ENCODE results near the gene LRBA.

The LRBA gene

DNA sequence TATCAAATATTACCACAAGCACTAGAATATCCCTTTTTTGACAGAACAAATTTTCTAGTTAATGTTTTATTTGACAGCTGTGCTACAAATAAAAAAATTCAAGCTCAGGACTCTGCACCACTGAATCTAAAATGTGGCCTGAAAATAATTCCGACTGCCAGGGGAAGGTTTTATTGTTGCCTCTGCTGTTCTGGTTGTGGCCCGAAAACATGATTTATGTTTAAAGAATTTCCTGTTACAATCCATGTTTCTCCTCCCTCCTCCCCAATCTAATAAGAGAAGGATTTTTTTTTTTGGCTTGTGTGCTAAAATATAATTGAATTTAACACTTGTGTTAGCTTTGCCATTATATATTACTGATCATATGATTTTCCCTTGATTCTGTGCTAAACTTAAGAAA is 709.1 kb downstream of the LRBA start:
- DNase-seq: no peak

DNA sequence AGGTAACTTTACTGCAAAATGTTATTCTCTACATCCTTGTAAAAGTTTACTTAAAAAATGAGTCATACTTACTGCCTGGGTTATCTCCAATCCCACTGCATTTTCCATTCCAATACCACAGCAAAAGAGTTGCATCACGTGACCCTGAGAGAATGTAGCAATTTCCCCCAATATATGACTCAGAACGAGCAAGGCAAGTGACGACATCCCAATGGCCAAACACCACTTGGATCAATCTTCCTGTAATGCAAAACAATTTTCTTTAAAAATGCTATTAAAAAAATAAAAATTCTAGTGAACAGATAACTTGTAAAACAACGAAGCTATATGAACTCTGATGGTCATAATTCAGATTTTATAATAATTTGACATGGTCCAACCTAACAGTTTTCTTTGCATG is 712.5 kb downstream of the LRBA start:
- peak; percentile 58 for DNase-seq

DNA sequence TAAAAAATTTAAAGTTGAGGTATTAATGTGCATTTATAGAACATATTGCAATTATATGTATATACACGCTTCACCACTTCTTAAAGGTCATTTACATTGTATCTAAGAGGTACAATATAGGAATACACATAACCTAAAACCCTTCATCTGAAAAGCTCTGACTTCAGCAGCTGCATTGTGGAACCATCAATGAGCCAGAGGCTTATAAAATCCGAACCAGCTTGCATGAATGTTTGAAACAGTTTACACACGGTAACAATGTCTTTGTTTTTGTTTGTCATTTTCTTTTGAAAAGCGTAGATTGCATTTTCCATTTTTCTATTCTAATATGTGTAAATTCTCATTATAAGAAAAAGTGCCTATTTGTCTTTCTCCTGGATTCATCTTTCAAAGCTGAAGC is 715.3 kb downstream of the LRBA start:
- DNase-seq: no peak

DNA sequence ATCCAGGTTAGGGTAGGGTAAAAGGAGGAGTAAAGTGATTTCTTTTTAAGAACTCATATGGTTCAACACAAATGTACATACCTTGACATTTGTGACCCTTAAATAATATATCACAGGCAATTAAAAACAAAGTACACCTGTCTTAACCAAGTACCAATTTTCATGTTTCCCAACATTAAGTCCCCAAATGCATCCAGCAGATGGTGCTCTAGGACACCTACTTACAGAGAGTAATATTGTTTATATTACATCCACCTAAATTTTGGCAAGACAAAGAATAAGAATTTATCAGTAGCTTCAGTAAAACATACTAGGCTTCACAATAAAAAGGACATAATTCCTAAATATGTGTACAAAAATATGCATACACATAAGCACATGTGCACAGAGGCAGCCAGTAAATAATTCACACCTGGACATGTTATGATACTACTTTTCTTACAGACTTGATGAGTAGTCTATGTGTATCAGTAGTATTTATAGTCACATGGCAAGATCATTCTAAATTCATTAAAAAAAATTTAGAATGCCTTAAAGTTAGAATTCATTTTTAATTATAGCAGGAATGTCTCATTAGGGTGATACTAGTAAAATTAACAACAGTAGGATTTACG is 717.1 kb downstream of the LRBA start:
- peak; percentile 33 for DNase-seq

DNA sequence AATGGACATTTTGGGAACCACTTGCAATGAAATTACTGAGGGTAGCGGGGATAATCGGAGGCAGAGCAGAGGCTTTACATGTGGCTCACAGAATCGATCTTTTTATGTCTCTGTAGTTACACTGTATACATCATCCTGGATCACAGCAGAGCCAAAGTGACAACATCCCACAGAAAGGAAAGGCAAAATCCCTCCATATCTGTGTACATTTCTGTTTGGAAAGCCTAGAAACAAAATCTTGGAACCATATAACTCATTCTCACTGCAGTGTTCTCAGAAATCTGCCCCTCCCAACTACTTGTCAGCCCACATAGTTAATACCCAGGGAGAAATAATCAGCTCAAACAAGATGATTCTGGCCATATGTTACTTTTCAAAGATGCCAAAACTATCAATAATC is 725.2 kb downstream of the LRBA start:
- no peak for DNase-seq

DNA sequence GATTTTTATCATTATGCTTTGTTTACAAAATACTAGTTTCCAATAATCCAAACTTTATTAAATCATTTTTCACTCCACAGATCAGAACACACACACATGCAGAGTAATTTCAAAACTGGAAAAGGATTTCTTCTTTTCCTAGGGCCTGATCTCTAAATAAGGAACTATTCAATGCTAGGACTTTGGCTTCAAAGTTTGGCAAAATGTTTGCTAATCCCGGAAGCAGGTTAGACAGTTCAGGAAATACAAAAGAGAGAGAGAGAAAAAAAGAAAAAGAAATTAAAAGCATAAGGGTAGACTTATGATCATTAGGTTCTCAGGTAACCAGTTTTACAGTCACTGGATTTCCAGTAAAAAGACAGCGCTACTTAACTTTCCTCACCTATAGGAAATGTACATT is 725.9 kb downstream of the LRBA start:
- DNase-seq: no peak

DNA sequence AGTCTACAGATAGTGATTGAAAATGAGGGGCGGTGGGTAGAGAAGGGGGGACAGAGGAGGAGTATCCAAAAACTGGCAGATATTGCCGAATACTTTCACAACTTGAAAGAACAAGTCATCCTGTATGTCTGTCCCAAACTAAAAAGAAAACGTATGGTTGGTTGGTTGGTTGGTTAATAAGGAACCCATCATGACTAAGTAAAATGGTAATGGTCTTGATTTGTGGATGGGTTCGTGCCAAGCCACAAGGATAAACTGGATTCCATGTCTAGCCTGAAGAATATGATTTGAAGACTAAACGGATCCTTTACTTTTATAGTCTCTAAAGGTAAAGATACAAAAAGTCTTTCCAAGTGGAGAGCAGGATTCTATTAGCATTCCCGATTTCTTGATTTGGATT is 728.4 kb downstream of the LRBA start:
- no peak for DNase-seq

DNA sequence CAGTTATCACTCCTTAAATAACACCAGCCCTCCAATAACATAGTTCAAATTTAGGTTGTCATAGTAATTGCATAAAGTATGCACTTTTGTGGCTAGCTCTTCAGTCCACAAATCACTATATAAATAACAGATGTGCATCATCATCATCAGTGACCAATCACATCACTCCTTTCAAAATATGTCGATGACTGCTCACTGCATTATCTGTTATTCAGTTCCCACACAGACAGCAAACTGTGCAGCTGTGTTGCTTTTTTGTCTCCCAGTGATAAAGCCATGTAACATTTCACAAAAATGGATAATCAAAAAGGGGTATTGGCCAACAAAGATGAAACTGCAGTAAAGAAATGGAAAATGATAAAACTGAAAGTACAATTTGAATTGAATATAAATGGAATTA is 731.4 kb downstream of the LRBA start:
- DNase-seq: no peak

DNA sequence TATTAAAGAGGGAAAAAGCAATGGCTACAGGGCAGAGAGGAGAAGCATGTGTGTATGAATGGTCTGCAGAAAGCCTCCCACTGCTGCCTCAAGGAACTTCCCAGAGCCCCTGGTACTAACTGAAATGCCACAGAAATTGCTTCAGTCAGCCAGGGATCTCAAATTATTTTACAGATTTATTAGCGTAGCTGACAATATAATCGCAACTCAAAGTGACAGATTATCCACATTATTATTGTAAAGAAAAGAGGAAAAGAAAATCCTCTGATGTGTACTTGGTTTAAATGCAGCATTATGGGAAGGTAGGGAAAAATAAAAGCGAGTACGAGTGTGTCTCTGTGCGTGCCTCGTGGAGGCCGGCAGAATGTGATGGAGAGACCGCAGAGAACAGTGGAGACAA is 734.1 kb downstream of the LRBA start:
- no peak for DNase-seq

DNA sequence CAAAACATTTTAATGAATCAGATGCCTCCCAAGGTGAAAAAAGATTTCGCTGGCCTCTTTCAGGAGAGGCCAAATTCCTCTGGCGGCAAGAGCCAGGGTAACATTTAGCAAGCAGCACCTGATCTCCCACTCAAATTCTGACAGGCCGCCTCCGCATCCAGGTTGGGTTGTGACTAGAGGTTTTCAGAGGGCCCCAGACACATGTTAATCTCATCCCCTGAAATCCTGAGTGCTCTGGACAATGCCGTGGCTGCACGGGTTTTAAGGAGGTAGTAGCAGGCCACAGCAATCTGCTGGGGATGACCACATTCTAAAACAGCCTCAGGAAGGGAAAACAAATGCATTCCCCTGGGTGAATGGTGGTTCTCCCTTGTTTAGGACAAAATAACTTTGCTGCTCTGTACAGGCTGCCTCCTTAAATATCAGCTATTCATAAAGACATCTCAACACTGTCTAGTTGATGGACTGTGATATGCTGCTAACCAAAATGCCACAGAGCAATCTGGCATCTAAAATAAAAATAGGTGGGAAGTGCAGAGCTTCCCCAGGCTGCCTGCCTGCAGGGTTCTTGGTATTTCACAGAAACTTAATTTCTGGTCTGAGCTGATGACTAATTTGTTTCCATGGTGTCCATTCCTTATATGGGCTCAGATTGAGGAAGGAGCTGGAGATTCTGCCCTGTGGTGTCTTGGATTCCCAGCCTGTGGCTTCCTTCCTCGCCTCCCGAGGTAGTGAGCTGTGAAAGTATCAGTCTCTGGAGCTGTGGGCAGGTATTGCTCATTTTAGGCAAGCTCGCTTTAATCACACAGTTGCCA is 734.8 kb downstream of the LRBA start:
- no peak for DNase-seq

DNA sequence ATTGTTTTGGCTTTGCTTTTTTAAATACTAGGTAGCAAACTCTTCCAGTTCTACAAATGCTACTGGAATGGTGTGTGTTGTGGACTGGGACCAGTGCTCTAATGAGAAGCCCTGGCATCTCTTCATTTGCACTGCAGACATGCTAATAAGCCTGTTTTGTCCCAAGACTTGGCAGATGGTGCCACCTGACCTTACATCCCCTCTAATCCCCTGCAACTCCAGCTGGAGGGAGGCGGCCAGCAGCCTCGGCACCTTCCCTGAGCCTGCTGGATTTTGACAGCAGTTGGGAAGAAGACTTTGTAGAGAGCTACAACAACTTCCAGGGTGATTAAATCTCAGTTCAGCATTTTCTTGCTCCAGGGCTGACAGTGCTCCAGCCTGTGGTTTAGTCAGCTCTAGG is 736.9 kb downstream of the LRBA start:
- no peak for DNase-seq

DNA sequence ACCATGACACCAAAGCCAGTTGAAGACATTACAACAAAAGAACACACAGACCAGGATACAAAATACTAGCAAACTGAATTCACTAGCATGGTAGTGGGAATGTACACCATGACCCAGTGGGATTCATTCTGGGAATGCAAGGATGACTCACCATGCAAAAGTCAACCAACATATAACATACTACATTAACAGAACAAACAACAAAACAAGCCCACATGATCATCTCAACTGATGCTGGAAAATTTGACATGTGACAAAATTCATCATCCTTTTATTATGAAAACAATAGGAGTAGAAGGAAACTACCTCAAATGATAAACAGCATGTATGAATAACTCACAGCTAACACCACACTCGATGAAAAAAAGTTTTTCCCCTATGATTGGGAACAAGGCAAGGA is 746.6 kb downstream of the LRBA start:
- DNase-seq: no peak

DNA sequence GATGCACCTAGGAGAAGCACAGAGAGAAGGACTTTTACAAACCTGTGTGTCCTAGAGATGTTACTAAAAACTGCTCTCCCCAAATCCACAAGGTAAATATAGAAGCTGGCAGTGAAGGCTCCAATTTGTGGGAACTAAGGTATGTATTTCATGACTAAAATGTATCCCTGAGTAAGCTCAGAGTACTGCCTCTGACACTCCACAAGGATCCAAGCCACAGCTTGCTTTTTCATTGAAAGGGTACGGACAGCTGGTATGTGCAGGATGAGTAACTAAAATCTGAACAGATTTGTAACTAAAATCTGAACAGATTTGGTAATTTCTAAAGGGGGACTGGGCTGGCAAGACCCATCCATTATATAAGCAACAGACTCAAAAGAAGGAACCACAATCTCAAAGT is 749.3 kb downstream of the LRBA start:
- no peak for DNase-seq

DNA sequence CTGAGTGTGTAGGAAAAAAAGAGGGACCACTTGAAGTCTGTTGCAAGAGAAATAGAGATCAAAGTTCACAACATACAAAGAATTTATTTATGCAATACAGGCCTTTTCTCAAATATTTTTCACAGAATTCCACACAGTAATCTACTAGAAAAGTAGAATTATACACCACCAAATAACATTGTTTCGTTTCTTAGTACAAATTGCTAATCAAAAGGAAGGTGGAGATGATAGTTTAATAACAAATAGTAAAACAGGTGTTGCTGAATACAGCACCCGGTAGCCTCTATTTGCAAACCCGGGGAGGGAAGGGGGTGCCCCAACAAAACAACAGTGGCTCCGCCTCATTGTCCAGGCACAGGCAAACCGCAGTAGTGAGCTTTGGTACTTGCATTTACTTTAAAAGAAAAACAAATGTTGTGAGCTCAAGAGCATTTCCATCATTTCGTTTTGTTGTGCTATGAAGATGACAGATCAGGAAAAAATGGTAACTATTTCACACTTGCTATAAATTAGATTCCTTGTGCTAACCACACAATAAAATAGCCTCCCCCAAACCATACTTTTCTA is 750.4 kb downstream of the LRBA start:
- DNase-seq: no peak

DNA sequence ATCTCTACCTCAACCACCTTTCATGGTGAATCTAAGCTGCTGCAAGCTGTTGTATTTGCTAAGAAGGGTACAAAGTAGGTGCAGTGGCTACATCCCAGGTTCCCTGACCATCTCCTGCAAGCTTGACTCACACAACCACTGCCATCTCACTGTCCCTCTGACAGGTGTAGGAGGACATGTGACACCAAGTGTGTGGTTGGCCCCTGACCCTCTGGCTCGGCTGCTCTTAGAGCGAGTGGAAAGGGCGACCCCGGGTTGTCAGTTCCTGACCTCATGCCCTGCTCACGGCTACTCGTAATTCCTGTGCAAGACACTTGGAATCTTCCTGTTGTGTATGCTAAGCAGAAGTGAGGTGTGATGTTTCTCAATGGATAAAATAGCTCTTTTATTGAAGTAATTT is 752.5 kb downstream of the LRBA start:
- DNase-seq: no peak

DNA sequence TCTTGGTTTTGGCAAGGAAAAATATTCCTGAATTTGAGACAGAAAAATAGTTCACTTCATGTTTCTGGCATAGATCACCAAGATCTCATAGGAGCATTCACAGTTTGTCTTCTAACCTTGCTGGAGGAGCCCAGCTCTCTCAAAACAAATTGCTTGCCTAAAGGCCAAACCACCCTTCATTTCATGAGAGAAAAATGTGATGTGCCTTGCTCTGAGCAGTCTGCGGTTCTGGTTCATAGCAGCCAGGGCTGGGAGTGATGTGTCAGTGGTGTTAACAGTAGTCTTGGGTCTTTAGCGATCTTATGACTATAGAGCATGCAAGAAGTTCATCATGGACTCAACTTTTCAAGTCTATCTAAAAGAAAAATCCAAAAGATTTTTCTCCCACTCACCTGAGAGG is 753.5 kb downstream of the LRBA start:
- no peak for DNase-seq

DNA sequence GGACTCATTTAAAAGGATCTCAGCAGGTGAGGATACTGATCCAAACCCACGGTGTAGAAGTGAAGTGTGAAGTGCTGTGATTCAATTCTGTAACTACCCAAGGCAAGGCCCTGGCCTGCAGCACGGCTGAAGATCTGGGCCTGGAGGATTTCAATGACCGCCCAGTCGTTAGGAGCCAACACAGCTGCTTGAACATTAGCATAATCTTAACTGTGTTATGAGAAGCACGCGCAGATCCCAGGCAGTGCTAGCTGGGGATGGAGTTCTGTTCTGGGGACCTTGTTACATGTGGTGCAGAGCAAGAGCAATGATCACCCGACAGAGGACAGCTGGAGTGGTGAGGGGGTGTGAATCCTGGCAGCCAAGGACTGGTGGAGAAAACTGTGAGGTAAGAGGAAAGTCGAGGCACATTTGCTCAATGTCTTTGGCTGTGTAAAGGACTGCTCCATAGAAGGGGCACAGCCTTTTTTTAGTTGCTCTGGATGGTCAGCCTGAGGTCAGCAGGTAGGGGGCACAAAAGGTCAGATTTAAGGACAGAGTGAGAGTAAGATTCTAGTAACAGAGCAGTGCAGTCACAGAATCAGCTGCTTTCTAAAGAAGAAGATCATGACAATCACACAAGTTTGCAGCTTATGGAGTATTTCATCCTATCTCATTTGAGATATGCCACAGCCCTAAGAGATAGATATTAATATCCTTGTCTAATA is 755.1 kb downstream of the LRBA start:
- DNase-seq: no peak

DNA sequence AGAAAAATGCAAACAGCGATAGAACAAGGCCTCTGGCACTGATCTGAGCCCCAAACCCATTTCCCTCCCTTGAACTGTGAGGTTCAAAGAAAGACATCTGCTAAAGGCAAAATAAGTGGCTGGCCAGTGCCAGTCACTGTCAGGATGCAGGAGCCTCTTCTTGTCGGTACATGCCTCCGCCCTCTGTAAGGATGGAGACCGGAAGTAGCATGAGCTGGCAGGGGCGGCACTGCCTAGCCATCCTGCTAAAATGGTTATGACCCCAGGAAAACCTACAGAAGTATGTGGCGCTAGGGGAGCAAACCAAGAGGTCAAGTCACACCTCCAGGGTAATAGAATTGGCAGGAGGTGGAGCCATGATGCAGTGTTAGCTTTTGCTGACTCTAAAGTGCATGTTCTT is 756.5 kb downstream of the LRBA start:
- DNase-seq: no peak

DNA sequence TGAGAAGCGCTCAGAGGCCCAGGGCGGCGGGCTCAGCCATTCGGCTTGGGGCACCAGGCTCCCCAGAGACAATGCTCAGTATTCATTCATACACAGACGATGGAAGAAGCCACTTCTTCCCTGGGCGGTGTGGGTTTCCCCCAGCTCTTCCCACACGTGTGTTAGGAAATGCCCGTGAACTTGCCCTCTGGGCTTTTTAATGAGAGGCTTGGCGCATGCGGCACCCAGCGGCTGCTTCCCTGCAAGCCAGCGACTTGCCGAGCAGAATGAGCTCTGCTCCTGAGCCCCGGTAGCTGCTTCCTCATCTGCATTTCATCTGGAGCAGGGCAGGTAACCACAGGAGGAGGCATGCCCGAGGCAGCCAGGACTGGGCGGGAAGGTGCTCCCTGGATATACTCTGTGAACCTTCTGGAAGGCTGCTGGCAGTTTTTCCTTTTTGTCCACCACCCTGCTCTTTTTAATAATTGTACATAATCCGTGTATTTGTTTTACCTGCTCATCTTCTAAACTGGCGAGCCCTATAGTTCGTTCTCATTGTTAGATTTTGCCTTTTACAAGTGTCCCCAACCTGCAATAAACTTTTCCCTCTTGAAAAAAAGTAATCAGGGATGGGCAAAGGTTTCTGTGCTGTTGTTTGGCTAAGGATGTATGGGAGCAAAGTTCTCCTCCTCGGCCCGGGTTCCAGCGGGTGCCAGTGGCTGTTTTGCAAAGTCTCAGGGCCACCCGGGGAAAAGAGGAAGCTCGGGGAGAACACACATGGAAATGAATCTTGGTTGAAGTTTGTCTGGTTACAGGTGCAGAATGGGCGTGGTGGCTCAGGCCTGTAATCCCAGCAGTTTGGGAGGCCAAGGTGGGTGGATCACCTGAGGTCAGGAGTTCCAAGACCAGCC is 758.0 kb downstream of the LRBA start:
- DNase-seq: no peak

DNA sequence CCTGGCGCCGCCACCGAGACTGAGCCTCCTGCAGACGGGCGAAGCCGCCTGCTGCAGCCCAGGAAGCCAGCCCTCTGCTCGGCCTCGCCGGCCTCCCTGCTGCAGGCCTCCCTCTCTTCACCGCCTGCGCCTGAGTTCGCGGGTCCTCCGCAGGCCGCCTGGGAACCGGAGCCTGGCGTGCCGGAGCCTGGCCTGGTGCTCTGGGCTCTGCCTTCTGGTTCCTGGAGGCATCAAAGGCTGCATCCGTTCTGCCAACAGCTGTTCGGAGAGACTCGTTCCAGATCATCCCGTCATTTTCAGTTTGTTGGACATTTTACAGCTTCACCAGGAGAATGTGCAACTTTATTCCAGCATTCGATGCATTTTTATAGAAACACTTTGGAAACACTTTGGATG is 758.9 kb downstream of the LRBA start:
- DNase-seq: no peak

DNA sequence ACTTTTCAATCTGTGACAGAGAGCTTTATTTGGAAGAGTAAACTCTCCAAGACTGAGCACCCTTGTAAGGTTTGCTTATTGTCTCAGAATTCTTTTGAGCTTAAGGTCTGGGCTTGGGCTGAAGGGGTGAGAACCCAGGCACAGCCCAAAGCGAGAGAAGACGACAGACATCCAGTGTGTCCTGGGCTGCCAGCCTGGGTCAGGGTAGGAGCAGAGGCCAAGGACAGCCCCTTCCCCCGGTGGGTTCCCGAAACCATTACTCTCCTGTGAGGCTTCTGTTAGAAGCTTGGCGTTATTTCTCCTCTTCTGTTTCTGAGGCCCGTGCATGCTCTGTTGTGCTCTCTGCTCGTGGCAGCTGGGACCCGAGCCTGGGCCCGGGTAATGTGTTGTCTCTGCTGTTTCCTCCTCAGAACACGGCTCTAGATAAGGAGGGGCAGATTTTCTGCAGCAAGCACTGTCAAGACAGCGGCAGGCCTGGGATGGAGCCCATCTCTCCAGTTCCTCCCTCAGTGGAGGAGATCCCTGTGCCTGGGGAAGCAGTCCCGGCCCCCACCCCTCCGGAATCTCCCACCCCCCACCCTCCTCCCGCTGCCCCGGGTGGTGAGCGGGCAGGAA is 759.4 kb downstream of the LRBA start:
- DNase-seq: no peak

DNA sequence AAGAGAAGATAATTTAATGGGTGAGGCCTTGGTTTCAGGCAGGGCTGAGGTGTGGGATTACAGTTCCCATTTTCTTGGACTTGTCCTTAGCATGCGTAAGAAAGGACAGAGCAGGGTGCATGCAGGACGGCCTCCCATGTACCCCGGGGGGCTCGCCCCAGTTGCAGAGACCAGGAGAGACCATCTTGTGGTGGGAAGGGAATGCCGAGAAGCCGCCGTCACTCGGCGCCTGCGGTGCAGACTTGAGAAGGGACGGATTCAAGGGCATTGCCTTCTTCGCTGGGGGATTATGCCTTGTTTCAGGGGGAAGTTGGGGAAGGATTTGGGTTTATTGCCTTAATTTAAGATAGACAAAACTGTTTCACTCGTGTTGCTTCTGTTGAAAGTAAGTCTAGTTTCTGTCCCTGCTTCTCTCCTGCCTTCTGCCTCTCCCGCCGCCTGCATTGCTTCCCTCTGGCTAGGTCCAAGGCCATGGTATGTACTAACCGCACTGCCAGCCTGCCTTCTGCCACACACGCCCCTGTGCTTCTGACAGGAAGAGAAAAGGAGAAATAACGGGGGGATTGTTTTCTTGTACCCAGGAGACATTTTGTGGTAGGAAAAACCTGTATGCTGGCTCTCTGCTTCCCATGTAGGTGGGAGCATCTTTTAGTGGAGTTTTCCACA is 761.0 kb downstream of the LRBA start:
- DNase-seq: no peak
